ENCODE data around the gene LSMEM2.

Gene LSMEM2

GRCh38 chr3:50245831-50246516 is 32.9 kb upstream of the LSMEM2 start:
- peak overlapping the region; percentile 43 for H3K4me3 ChIP-seq (ENCODE audit: low read depth, low read length)
- peak; percentile 37 for DNase-seq (ENCODE audit: low read depth)
- peak; percentile 96 for TF ChIP-seq CTCF (IDR thresholded peaks at IDR 0.05; ENCODE audit: low read depth, low read length, missing control alignments)

- DNase-seq (ENCODE audit: low read depth): no peak
- TF ChIP-seq CTCF (IDR thresholded peaks at IDR 0.05; ENCODE audit: low read depth, low read length, missing control alignments): no peak
- H3K4me3 ChIP-seq (ENCODE audit: low read depth, low read length): peak overlapping the region; percentile 43
Measured at GRCh38 chr3:50246517-50246954, 32.4 kb upstream of the LSMEM2 start.

- DNase-seq (ENCODE audit: low read depth): no peak
- H3K4me3 ChIP-seq (ENCODE audit: low read depth, low read length): no peak overlapping the region
- no peak for TF ChIP-seq CTCF (IDR thresholded peaks at IDR 0.05; ENCODE audit: low read depth, low read length, missing control alignments)
Measured at GRCh38 chr3:50248387-50248786, 30.5 kb upstream of the LSMEM2 start.

GRCh38 chr3:50249457-50249856 is 29.4 kb upstream of the LSMEM2 start:
- no peak for TF ChIP-seq CTCF (IDR thresholded peaks at IDR 0.05; ENCODE audit: low read depth, low read length, missing control alignments)
- no peak overlapping the region for H3K4me3 ChIP-seq (ENCODE audit: low read depth, low read length)
- no peak for DNase-seq (ENCODE audit: low read depth)

GRCh38 chr3:50250514-50250913 is 28.4 kb upstream of the LSMEM2 start:
- no peak for TF ChIP-seq CTCF (IDR thresholded peaks at IDR 0.05; ENCODE audit: low read depth, low read length, missing control alignments)
- no peak overlapping the region for H3K4me3 ChIP-seq (ENCODE audit: low read depth, low read length)
- DNase-seq (ENCODE audit: low read depth): no peak

GRCh38 chr3:50251220-50251619 is 27.7 kb upstream of the LSMEM2 start:
- no peak overlapping the region for H3K4me3 ChIP-seq (ENCODE audit: low read depth, low read length)
- no peak for DNase-seq (ENCODE audit: low read depth)
- no peak for TF ChIP-seq CTCF (IDR thresholded peaks at IDR 0.05; ENCODE audit: low read depth, low read length, missing control alignments)
